NCI-H2107 treated with DMSO at 0.1 percent for 48 hours (cell line): ENCODE results near the gene SLC34A2.
"Not testable (repeated sequence)": the region's sequence is repeated elsewhere in the genome, so short reads cannot be mapped to it uniquely, and the experiment has no call there.

ENCODE experiments used
- DNase-seq: peaks from one replicate; lab custom pipeline; 2025; ENCODE audit not compliant: unreplicated experiment; lab: John Stamatoyannopoulos, UW

SLC34A2 gene

GRCh38 chr4:25654971-25655963, at the start of gene SLC34A2:
SLC34A2 (plus strand) TSS chr4:25655851; CDS start chr4:25662501, 6,650 bp downstream.
- DNase-seq = no peak

- no peak for DNase-seq
Measured at GRCh38 chr4:25608644-25609043, 47.0 kb upstream of the SLC34A2 start.

- no peak for DNase-seq
Measured at GRCh38 chr4:25609976-25610375, 45.7 kb upstream of the SLC34A2 start.

GRCh38 chr4:25613613-25614012, 42.0 kb upstream of the SLC34A2 start:
- not testable (repeated sequence) for DNase-seq

- no peak for DNase-seq
Measured at GRCh38 chr4:25614807-25615206, 40.8 kb upstream of the SLC34A2 start.

- DNase-seq = no peak
Measured at GRCh38 chr4:25621027-25621930, 34.4 kb upstream of the SLC34A2 start.

GRCh38 chr4:25624616-25625015, 31.0 kb upstream of the SLC34A2 start:
- DNase-seq = no peak

- no peak for DNase-seq
Measured at GRCh38 chr4:25628451-25628850, 27.2 kb upstream of the SLC34A2 start.

GRCh38 chr4:25632135-25632534, 23.5 kb upstream of the SLC34A2 start:
- DNase-seq = no peak

GRCh38 chr4:25633541-25633940, 22.1 kb upstream of the SLC34A2 start:
- DNase-seq = no peak

- DNase-seq = no peak
Measured at GRCh38 chr4:25635501-25635900, 20.1 kb upstream of the SLC34A2 start.

- DNase-seq = no peak
Measured at GRCh38 chr4:25637581-25638220, 17.9 kb upstream of the SLC34A2 start.

- DNase-seq = no peak
Measured at GRCh38 chr4:25638221-25638601, 17.4 kb upstream of the SLC34A2 start.

GRCh38 chr4:25638806-25639205, 16.8 kb upstream of the SLC34A2 start:
- no peak for DNase-seq

- no peak for DNase-seq
Measured at GRCh38 chr4:25650311-25650710, 5.3 kb upstream of the SLC34A2 start.

- DNase-seq = no peak
Measured at GRCh38 chr4:25651682-25652081, 4.0 kb upstream of the SLC34A2 start.

GRCh38 chr4:25654031-25654970, 1.4 kb upstream of the SLC34A2 start:
- no peak for DNase-seq

GRCh38 chr4:25656031-25656430, 380 bp downstream of the SLC34A2 start:
- DNase-seq = no peak

- DNase-seq = no peak
Measured at GRCh38 chr4:25658357-25658771, 2.7 kb downstream of the SLC34A2 start.

- DNase-seq = no peak
Measured at GRCh38 chr4:25658777-25659176, 3.1 kb downstream of the SLC34A2 start.
